BJ (cell line): ENCODE data around the gene ST7. TPM values are rescaled to one million over a fixed set of nuclear protein-coding genes. Genes with fewer than 3 reads are reported as not detected.

Source experiments
- CTCF ChIA-PET: fragments of 350-600 bp; formaldehyde crosslinking; extraction: SDS; loops from one replicate; lab custom pipeline; 2021; ENCODE audit warnings: antibody characterized with exemption, inconsistent platforms; lab: Yijun Ruan, JAX
- POLR2A ChIA-PET: fragments of 300-600 bp; sonication (Branson Sonifier 250); formaldehyde crosslinking; extraction: SDS; loops from one replicate; lab custom pipeline; 2021; ENCODE audit warnings: antibody characterized with exemption; lab: Charles Lee
- DNase-seq: peaks from one replicate; pipeline ENCODE4 v3.0.0-alpha.2; 2011; ENCODE audit warnings: low read depth
- H3K27me3 ChIP-seq: 2 replicates; pipeline ENCODE4 v1.6.0; 2011; ENCODE audit warnings: low read length; ENCODE audit not compliant: control insufficient read depth, insufficient read depth
- H3K36me3 ChIP-seq: 2 replicates; pipeline ENCODE4 v1.5.1; 2011; ENCODE audit warnings: low read length; ENCODE audit not compliant: control insufficient read depth, insufficient read depth
- H3K4me3 ChIP-seq: 2 replicates; pipeline ENCODE4 v1.5.1; 2011; ENCODE audit warnings: low read depth, mild to moderate bottlenecking, control low read depth, low read length
- CTCF ChIP-seq: IDR thresholded peaks from 2 replicates; pipeline ENCODE4 v1.5.1; 2011; ENCODE audit warnings: low read depth, mild to moderate bottlenecking, control low read depth, inconsistent platforms, low read length, moderate library complexity; ENCODE audit not compliant: insufficient read depth
- polyA plus RNA-seq: library from polyadenylated mRNA; depleted of rRNA; stranded (reverse); fragments of >200 nt; gene quantifications from 2 replicates; pipeline ENCODE4 v1.2.3, GENCODE V29; 2011

Gene ST7
- polyA plus RNA-seq, 1 experiment = 16.0 TPM

GRCh38 chr7:117195361-117196029, 242.2 kb downstream of the ST7 start:
- TF ChIP-seq CTCF = no peak
- no peaks in the 10 kb centered on the region for H3K27me3 ChIP-seq
- ChIA-PET POLR2A (no interaction called here), CTCF (no interaction called here)
- H3K36me3 ChIP-seq = peaks cover 5% of the 10 kb centered on the region; the same call in 1 of the 2 replicates
- no peak overlapping the region for H3K4me3 ChIP-seq
- no peak for DNase-seq

GRCh38 chr7:117200132-117200531, 246.8 kb downstream of the ST7 start:
- POLR2A ChIA-PET = no interaction called here
- no peak for DNase-seq
- H3K27me3 ChIP-seq = no peaks in the 10 kb centered on the region
- CTCF ChIA-PET = interaction anchor here (1.0 to 2.0 kb wide), 2 partner anchors 13 to 73 kb away, joined by 3 to 12 read pairs; no protein-coding TSS in a partner anchor
- H3K36me3 ChIP-seq = peaks cover 1% of the 10 kb centered on the region; the same call in 1 of the 2 replicates
- no peak for TF ChIP-seq CTCF
- H3K4me3 ChIP-seq = no peak overlapping the region

- no peaks in the 10 kb centered on the region for H3K27me3 ChIP-seq
- DNase-seq = no peak
- CTCF ChIA-PET = interaction anchor here (2.0 kb wide), 1 partner anchor 12 kb away, joined by 12 read pairs; no protein-coding TSS in a partner anchor
- peaks cover 1% of the 10 kb centered on the region; the same call in 1 of the 2 replicates for H3K36me3 ChIP-seq
- H3K4me3 ChIP-seq = no peak overlapping the region
- TF ChIP-seq CTCF = no peak
- POLR2A ChIA-PET = no interaction called here
Observed at GRCh38 chr7:117200786-117201458, 247.6 kb downstream of the ST7 start.

- POLR2A ChIA-PET = interaction anchor here (0.5 kb wide), 1 partner anchor 28 kb away, joined by 3 read pairs; no protein-coding TSS in a partner anchor
- no peak overlapping the region for H3K4me3 ChIP-seq
- no peak for DNase-seq
- H3K36me3 ChIP-seq = peaks cover 1% of the 10 kb centered on the region; the same call in 1 of the 2 replicates
- H3K27me3 ChIP-seq = no peaks in the 10 kb centered on the region
- CTCF ChIA-PET = interaction anchor here (1.2 kb wide), 1 partner anchor 184 kb away, joined by 4 read pairs; no protein-coding TSS in a partner anchor
- no peak for TF ChIP-seq CTCF
Observed at GRCh38 chr7:117202511-117202910, 249.2 kb downstream of the ST7 start.

GRCh38 chr7:117203205-117203604, 249.9 kb downstream of the ST7 start:
- H3K27me3 ChIP-seq = no peaks in the 10 kb centered on the region
- no peak overlapping the region for H3K4me3 ChIP-seq
- no peak for TF ChIP-seq CTCF
- ChIA-PET POLR2A (no interaction called here), CTCF (interaction anchor here (1.0 to 1.4 kb wide), 2 partner anchors 10 kb away, joined by 3 read pairs; no protein-coding TSS in a partner anchor)
- peaks cover 1% of the 10 kb centered on the region; the same call in 1 of the 2 replicates for H3K36me3 ChIP-seq
- no peak for DNase-seq
